Measurements from ENCODE around the gene PPP1R12A.

GRCh38 chr12:79843978-79844377 is 90.9 kb downstream of the PPP1R12A start:
- TF ChIP-seq CTCF (IDR thresholded peaks at IDR 0.05) (no peak), POLR2AphosphoS5 (IDR thresholded peaks at IDR 0.05) (no peak)

Measured in prostate gland (tissue), 2 donors.